ENCODE data around the gene ENO2. TPM values are rescaled to one million over a fixed set of nuclear protein-coding genes. Genes with fewer than 3 reads are reported as not detected.

ENO2 gene
- total RNA-seq, 4 donors from 2014 or later, result 5.0 to 8.0 (median 5.5) TPM

DNA sequence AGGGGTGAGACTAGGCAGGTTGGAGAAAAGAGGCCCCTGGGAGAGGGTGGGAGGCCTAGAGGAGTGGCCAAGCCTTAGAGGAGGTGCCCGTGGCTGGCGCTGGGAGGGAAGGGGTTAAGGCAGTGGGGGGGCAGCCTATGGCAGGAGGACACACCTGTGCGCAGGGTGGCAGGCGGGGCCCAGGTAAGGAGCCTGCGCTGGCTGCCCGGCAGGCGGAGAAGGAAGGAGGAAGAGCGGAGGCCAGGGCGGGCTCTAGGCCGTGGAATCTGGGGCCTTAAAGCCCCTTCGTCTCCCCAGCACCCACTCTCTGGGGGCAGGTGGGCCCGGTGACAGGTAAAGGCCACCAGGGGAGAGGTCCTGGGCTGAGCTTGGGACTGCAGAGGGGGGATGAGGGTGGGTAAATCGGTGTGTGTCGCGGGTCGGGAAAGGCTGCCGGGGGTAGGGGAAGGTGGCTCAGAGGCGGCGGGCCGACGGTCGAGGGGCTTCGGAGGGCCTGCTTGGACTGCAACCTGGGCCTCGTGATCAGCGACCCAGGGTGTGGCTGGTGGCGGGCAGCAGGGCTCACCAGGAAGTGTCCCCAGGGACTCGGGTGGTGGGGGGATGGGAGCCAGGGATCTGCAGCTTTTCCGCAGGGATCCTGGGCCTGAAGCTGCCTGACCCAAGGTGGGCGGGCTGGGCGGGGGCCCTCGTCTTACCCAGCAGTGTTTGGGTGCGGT lies 48.8 kb downstream of the ENO2 start:
- no peaks in the 10 kb centered on the region for H3K27me3 ChIP-seq
- H3K4me3 ChIP-seq, result peak overlapping the region; percentile 61 to 72 (median 70)
- peak overlapping the region; percentile 91 to 99 (median 96) for H3K27ac ChIP-seq
- peaks cover 16 to 37% (median 19%) of the 10 kb centered on the region in 3 donors for H3K36me3 ChIP-seq
- H3K9me3 ChIP-seq, result no peaks in the 10 kb centered on the region
- peaks cover 31 to 91% (median 55%) of the 10 kb centered on the region in 3 donors for H3K4me1 ChIP-seq
- TF ChIP-seq POLR2A (IDR thresholded peaks at IDR 0.05), result peak in 3 of 4 donors; percentile 81 to 91 (median 86)
- TF ChIP-seq, protein P1, sequence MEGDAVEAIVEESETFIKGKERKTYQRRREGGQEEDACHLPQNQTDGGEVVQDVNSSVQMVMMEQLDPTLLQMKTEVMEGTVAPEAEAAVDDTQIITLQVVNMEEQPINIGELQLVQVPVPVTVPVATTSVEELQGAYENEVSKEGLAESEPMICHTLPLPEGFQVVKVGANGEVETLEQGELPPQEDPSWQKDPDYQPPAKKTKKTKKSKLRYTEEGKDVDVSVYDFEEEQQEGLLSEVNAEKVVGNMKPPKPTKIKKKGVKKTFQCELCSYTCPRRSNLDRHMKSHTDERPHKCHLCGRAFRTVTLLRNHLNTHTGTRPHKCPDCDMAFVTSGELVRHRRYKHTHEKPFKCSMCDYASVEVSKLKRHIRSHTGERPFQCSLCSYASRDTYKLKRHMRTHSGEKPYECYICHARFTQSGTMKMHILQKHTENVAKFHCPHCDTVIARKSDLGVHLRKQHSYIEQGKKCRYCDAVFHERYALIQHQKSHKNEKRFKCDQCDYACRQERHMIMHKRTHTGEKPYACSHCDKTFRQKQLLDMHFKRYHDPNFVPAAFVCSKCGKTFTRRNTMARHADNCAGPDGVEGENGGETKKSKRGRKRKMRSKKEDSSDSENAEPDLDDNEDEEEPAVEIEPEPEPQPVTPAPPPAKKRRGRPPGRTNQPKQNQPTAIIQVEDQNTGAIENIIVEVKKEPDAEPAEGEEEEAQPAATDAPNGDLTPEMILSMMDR (IDR thresholded peaks at IDR 0.05), result peak in 4 of 6 experiments; percentile 6 to 50 (median 42)
- intact Hi-C loops (cut with DNase I), result loop anchor here (2.0 kb wide), 1 partner anchor 18 kb away; the partner anchor contains the start of gene C12orf57
- 27 to 45% methylated on average over 18 to 28 of the region's 32 CpGs for WGBS, 2 donors
- DNase-seq, result no peak

DNA sequence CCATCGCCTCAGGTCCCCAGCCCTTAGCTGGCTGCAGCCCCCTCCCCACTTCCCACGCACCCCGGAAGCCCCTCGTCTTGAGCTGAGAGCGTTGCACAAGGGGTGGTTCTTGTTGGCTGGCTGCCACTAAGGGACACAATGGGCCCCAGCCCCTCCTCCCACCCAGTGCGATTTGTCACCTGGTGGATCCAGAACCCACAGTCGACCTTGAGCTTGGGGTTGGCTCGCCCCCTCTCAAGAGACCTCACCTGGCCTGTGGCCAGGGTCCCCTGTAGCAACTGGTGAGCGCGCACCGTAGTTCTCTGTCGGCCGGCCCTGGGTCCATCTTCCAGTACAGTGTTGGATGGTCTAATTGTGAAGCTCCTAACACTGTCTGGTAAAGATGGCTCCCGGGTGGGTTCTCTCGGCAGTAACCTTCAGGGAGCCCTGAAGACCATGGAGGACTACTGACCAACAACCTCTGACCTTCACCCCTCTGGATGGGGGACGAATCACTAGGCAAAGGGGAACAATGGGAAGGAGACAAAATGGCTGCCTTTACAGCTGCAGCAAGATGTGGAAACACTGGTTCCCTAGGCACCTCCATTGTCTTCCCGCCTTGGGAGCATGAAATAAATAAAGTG lies 49.5 kb downstream of the ENO2 start:
- Histone ChIP-seq H3K4me1 (peaks cover 28 to 91% (median 55%) of the 10 kb centered on the region in 3 donors), H3K4me3 (peak overlapping the region; percentile 61 to 72 (median 70)), H3K27me3 (no peaks in the 10 kb centered on the region), H3K9me3 (no peaks in the 10 kb centered on the region), H3K36me3 (peaks cover 20 to 44% (median 22%) of the 10 kb centered on the region in 3 donors), H3K27ac (peak overlapping the region; percentile 91 to 99 (median 96))
- 28 to 39% methylated on average over 2 to 7 of the region's 17 CpGs for WGBS, 2 donors
- DNase-seq, result no peak
- TF ChIP-seq, protein P1 (IDR thresholded peaks at IDR 0.05), result no peak
- no peak for TF ChIP-seq POLR2A (IDR thresholded peaks at IDR 0.05)
- intact Hi-C loops (cut with DNase I), result loop anchor here (2.0 kb wide), 1 partner anchor 19 kb away; the partner anchor contains the start of gene C12orf57

DNA sequence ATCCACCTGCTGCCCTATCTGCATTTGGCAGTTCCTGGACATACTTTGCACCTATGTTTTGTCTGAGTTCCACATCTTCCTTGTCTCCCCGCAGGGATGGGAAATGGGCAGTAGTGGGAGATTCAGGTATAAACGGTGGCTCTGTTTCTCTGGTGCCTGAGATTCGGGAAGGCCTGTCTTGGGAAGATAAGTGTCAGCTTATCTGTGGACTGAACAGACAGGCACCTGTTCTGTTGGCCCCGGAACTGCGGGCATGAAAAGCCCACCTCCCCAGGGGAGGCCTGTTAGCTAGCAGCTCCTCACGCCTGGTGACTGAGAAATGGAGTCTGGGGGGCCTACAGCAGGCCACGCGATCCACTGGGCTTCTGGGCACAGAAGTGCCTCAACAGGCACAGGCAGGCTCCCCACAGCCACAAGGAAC lies 50.2 kb downstream of the ENO2 start:
- intact Hi-C loops (cut with DNase I), result no loop called here
- Histone ChIP-seq H3K4me1 (peaks cover 34 to 91% (median 55%) of the 10 kb centered on the region in 3 donors), H3K36me3 (peaks cover 20 to 49% (median 22%) of the 10 kb centered on the region in 3 donors), H3K27ac (peak overlapping the region; percentile 91 to 99 (median 96)), H3K27me3 (no peaks in the 10 kb centered on the region), H3K9me3 (no peaks in the 10 kb centered on the region), H3K4me3 (peak overlapping the region; percentile 61 to 72 (median 70))
- TF ChIP-seq POLR2A (IDR thresholded peaks at IDR 0.05), result no peak
- TF ChIP-seq, protein P1 (IDR thresholded peaks at IDR 0.05), result no peak
- WGBS, 2 donors, result 8 to 53% methylated on average over 2 to 5 of the region's 8 CpGs
- DNase-seq, result no peak

DNA sequence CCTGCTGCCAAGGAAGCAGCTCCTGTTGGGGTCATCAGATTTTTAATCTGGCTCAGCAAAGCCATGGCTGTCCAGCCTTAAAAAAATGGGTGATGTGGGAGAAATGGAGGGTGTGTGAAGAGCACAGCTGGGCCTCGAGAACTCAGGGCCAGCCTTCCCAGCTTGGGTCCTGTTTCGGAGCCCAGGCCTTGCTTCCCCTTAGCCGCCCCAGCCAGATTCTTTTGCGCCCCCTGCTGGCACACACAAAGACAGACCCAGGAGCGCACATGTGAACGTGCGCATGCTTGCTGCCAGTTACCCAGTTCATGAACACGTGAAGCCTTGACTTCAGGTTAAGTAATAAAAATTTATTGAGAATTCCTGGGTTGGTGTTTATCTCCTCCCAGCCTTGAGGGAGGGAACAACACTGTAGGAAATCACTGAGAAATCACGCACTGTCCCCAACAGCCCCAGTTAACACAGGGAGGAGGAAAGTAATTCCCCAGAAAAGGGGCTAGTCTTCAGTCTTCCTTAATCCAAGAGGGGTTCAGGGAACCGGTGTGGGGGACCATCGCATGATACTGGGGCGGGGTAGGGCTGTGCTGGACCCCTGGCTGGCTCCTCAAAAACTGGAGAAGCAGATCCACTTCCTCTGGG lies 50.8 kb downstream of the ENO2 start:
- peaks cover 35 to 91% (median 53%) of the 10 kb centered on the region in 3 donors for H3K4me1 ChIP-seq
- H3K27me3 ChIP-seq, result no peaks in the 10 kb centered on the region
- H3K36me3 ChIP-seq, result peaks cover 20 to 44% (median 22%) of the 10 kb centered on the region in 3 donors
- H3K9me3 ChIP-seq, result no peaks in the 10 kb centered on the region
- H3K4me3 ChIP-seq, result peak overlapping the region; percentile 61 to 72 (median 70)
- TF ChIP-seq, protein P1 (IDR thresholded peaks at IDR 0.05), result peak; percentile 80 to 97 (median 95)
- peak in 1 of 4 donors; percentile 21 for TF ChIP-seq POLR2A (IDR thresholded peaks at IDR 0.05)
- peak overlapping the region; percentile 91 to 99 (median 96) for H3K27ac ChIP-seq
- 14 to 18% methylated on average over 9 to 11 of the region's 12 CpGs for WGBS, 2 donors
- DNase-seq, result no peak
- intact Hi-C loops (cut with DNase I), result no loop called here

All from esophagus squamous epithelium (tissue), 5 donors.